HG02885 (cell line): ENCODE data around the gene SULT1A1.
"Not testable (repeated sequence)": the region's sequence is repeated elsewhere in the genome, so short reads cannot be mapped to it uniquely, and the experiment has no call there.

Experiments
- ATAC-seq: cut with Tn5 transposase; IDR thresholded peaks from one replicate; pipeline ENCODE4 v1.9.1; 2021; ENCODE audit warnings: mild to moderate bottlenecking; ENCODE audit not compliant: unreplicated experiment, poor library complexity

SULT1A1 gene

DNA sequence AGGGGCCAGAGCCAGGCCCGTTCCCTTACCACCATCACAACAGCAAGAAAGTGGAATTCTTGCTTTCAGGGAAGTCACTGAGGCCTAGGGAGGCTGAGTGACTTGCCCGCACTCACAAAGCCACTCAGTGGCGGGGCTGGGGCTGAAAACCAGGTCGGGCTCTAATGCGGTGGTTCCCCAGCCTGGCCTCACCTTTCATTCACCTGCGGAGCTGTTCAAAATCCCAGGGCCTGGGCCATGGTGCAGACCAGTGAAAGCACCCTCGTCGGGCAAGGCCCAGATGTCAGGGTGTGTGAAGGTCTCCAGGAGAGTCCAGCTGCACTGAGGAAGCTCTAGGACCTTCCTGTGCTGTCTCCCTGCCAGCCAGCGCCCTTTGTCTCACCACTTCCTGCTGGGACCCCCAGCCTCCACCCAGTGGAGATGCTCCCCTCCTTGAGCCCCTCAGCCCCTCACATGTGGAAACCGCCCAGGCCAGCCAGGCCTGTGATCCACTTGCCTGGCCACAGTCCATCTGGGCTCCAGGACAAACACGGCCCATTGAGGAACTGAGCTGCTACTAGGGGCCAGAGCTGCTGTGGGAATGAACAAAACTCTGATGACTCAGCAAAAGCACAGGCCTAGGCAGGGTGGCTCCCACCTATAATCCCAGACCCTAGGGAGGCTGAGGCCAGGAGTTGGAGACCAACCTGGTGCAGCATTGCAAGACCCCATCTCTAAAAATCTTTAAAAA lies 812 bp downstream of the SULT1A1 start:
- not testable (repeated sequence) for ATAC-seq

DNA sequence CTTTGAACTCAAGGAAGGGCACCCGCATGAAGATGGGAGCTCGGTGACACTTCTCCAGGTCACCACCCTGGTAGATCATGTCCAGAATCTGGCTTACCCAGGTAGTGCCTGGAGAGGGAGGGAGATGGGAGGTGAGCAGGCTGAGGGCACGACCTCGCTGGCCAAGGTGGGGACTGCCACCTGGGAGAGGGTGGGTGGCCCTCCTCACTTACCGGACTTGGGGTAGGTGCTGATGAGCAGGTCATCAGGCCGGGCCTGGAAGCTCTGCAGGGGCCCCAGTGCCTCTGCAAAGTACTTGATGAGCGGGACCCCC lies 1.4 kb downstream of the SULT1A1 start:
- ATAC-seq = not testable (repeated sequence)

DNA sequence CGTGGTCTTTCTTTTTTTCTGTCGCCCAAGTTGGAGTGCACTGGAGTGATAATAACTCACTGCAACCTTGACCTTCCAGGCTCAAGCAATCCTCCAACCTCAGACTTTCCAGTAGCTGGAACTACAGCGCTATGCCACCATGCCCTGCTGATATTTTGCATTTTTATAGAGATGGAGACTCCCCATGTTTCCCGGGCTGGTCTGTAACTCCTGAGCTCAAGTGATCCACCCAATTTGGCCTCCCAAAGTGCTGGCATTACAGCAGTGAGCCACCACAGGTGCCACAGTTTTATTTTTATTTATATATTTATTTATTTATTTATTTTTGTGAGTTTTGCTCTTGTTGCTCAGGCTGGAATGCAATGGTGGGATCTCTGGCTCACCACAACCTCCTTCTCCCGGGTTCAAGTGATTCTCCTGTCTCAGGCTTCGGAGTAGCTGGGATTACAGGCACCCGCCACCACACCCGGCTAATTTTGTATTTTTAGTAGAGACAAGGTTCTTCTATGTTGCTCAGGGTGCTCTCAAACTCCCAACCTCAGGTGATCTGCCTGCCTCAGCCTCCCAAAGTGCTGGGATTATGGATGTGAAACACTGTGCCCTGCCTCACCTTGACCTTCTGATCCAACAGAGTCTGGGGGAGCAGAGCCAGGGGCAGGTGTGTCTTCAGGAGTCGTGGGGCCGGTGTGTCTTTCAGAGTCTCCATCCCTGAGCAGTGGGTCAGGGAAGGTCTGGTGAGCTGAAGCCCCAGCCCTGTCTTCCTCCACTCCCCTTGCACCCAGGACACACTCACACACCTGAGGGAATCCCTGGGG lies 2.0 kb downstream of the SULT1A1 start:
- not testable (repeated sequence) for ATAC-seq

DNA sequence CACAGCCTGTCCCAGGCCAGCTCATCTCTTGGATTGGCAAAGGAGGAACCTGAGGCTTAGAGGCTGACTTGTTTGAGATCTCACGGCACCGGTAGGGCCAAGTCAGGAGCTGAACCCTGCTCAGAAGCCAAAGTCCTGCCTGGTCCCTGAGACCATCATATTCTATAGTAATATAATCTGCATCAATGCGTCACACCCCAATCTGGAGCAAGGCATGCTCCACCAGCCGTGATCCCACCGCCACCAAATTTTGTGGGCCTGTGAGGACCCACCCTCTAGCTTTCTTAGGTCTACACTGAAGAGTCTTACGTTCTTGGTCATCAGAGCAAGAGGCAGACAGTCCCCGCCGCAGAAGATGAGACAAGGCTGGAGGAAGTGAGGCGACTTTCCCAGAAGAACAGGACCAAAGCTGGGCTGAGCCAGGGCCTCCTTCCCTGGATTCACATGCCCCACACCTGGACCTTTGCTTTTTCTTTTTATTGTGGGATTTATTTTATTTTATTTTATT lies 2.7 kb downstream of the SULT1A1 start:
- no peak for ATAC-seq

DNA sequence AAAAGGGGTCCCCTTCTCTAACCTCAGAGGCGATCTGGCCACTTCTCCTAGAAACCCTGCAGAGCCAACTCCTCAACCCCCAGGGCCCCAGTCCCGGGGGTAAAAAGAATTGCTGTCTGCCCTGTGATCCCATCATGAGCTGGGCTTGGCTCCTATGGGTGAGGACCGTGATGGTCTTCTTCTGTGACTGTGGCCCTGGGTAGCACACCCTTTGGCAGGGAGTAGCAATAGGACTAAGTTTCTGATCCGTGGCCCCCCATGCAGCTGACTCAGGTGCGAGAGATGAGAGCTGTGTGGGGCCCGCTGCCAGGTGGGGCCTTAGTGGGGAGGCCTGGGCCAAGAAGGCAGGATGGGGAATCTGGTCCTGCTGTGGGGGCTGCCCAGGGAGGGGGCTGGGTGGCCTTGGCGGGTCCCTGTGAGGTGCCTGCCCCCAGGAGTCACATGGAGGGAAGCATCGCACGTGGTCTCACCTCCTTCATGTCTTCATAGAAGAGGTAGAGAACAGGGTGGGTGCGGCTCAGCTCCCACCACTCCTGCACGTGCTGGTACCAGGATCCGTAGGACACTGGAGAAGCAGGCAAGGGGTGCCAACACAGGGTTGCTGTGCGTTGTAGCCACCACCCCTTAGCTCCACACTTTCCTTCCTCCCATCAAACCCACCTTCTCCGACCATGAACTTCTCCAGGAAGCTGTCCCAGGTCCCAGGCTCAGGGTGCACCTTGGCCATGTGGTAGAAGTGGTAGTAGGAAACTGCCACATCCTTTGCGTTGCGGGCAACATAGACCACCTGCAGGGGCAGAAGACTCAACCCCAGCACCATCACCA lies 3.3 kb downstream of the SULT1A1 start:
- ATAC-seq = no peak

DNA sequence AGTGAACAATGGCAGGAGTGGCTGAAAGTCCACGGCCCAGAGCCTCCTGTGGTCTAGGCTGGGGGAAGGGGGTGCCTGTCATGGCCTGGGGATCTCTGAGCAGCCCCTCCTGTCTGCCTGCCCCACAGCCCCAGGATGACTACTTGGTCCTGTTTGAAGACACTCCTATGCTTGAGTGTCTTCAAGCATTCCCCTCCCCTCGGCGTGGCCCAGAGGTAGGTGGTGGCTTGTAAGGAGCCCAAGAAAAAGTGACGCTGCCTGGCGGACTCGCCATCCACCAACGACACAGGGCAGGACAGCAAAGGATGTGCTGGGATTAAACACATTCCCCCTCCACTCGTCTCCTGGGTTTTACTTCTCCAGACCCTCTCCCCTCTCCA lies 5.7 kb downstream of the SULT1A1 start:
- no peak for ATAC-seq

DNA sequence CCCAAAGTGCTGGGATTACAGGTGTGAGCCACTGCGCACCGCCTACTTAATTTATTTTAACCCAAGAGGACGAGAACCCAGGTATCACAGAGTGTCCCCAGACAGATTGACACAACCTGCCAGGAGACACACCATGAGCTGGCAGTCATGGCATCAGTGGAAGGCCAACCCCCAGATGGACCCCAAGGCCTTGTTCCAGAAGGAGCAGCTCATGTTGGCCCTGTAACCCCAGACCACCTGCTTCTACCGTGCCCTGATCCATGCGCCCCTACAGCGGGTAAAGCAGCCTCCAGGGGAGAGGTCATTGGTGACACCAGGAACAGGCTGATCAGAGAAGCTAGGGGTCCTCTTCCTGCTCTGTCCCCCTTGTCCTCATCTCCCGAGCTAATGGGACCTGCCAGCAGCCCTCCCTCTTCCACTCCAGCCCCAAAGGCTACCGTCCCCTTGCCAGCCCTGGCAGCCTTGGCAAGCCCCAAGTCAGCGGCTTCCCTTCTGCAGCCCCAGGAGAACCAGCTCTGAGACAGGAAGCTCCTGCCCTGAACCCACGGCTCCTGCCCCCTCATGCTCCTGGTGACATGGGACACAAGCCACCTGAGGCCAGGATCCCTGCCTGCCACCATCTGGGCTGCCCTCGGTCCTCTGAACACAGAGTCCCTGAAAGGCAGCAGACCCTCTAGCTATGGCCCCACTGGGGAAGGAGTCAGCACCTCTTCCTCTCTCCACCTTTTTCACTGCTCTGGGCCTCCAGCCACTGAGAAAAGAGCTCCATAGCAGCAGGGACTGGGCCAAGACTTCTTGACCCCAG lies 6.3 kb downstream of the SULT1A1 start:
- ATAC-seq = no peak

DNA sequence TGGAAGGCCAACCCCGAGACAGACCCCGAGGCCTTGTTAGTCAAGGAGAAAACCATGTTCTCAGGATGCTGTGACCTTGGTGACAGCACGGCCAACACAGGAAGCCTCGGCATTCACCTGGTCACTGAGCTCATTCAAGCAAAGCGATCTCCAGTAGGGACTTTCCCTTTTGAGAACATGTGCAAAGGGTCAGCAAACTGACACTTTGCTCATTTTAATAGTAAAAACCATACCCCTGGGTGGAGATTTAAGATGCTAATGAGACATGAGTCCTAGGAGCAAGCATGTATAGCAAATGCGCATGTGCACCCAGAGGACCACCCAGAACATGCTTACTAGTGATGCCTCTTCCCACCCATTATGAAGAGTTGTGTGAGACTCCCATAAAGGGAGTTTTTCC lies 7.3 kb downstream of the SULT1A1 start:
- ATAC-seq = no peak

DNA sequence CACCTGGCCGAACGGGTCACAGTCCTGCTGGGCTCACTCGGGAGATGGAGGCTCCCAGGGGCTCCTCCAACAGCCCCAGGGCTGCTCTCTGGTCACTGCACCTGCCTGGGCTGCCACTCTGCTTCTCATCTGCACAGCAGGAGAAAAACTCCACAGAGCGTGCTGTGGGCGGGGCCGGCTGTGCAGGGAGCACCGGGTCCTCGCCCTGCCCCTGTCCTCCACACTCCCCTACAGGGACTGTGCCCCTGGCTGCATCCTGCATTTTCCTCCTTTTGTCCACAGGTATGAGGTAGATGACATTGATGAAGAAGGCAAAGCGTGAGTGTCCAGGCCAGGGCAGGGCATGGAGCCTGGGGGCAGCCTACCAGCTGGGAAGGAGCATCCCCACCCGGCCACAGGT lies 7.8 kb downstream of the SULT1A1 start:
- ATAC-seq = not testable (repeated sequence)

DNA sequence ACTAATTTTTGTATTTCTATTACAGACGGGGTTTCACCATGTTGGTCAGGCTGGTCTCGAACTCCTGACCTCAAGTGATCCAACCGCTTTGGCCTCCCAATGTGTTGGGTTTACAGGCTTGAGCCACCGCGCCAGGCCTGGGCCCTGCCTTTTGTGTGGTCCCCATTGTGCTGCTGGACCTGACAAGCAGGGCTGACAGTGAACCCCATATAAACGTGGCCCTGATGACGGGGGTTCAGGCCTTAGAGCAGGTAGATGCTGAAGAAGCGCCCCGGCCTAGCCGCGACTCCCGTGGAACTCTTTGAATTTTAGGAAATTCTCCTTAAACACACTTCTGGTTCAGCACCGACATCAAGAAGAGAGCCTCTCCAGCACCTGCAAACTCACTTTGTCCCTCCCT lies 8.3 kb downstream of the SULT1A1 start:
- not testable (repeated sequence) for ATAC-seq

DNA sequence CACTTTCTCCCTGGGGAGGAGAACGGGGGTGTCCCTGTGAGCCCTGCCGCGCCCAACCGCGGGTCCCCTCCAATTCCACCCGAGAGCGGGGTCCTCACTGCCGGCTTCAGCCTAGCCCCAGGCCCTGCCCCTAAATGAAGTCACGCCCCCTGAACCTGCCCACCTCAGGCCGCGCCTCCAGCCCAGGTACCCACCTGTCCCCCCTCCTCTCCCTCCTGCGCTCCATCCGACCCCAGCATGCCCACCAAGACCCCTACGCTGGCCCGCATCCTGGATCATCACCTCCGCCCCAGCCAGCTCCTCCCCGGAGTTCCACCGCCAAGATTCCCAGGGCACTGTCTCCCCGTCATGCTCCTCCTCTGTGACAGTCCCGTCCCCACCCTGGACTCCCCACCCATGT lies 8.9 kb downstream of the SULT1A1 start:
- ATAC-seq = not testable (repeated sequence)

DNA sequence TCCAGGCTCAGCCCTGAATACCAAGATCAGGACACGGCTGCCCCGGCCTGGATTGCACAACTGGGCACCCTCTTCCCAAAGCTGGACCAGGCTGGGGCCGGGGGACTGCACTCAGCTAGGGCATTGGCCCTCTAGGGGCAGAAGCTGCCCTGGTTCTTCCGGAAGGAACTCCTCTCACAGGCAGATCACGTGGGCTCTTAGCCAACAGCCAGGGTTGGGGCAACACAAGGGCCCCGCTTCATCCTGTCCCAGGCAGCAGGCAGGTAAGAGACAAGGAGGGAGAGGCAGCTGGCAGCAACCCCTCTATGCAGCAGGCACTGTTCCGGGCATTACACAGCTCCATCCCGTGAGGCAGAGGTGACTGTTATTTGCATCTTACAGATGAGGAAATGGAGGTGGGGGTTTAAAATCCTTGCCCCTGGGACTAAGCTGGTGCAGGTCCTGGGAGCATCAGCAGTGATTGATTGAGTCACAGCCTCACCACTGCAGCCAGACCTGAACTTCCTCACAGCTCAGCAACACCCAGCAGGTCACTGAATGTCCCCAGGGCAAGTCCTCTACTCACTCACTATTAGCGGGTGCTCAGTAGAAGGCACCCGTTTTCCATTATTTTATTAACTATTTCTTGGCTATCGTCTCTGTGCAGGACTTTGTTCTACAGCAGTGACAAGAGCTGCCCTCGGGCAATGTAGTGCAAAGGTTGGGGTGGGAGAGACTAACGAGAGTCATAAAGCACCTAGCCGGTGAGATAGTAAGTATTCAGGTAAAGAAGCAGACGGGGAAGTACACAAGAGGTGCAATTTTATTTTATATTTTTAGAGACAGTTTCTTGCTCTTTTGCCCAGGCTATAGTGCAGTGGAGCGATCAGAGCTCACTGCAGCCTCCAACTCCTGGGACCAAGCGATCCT lies 10.2 kb downstream of the SULT1A1 start:
- ATAC-seq = not testable (repeated sequence)

DNA sequence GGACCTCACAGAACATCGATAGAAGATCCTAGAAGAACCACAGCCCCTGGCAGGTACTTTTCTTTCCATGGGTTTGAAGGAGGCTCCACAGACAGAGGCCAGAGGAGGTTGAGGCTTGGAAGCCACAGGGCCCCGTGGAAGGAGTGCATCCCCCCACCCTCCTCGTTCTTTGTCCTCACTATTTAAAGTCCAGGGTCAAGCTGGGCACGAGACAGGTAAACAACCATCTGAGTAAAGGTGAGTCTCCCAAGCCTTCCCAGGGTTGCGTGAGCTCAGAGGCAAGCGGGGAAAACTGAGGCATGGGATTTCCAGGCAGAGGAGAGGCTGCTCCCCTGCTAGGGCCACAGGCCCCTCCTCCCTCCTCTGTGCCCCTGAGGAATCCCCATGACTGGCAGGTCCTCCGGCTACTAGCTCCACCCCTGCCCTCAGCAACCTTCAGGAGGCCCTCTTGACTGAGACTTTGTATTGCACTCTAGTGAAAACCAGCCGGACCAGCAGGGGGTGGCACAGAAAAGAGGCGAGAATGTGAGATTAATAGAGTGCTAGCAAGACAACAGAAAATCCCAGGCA lies 12.1 kb downstream of the SULT1A1 start:
- no peak for ATAC-seq

DNA sequence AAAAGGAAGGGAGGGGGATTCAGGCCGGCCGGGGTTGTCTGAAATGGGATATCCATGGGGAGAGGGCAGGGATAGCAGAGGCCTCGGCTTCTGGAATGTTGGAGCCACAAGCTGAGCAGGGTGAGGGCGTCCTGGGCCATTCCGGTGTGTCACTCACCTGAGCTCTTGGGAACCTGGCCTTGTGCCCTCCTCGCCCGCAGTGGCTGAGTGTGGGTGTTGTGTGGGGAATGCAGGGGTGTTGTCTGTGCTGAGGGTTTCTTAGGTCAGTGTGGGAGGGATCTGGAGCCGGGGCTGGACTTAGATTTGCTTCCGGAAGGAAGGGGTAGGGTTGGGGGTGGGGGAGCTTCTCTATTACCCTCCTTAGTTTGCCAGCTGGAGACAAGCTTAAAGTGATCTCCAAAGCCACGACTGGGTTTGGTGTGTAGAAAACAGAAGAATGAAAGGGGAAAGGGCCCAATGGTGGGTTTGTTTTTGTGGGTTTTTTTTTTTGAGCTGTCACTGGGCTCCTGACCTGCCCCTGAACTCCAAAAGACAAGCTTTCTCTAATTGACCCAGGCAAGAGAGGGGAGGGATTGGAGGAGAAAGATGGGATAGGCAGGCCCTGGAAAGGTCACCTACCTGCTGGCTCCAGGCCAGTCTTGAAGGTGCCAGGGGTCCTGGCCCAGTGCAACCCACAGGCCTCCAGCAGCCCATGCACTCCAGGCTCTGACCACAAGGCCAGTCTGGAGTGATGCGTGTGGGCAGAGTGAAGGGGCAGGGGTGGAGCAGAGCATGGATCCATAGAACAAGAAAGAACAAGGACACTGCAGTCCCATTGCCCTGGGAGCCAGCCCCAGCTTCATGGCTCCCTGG lies 12.8 kb downstream of the SULT1A1 start, which contains the start of gene SULT1A2:
Gene SULT1A2, minus strand, starts transcription at position 211 of the 852 bp plus-strand sequence. CDS start 1,120 bp downstream, outside the sequence.
- ATAC-seq = no peak

DNA sequence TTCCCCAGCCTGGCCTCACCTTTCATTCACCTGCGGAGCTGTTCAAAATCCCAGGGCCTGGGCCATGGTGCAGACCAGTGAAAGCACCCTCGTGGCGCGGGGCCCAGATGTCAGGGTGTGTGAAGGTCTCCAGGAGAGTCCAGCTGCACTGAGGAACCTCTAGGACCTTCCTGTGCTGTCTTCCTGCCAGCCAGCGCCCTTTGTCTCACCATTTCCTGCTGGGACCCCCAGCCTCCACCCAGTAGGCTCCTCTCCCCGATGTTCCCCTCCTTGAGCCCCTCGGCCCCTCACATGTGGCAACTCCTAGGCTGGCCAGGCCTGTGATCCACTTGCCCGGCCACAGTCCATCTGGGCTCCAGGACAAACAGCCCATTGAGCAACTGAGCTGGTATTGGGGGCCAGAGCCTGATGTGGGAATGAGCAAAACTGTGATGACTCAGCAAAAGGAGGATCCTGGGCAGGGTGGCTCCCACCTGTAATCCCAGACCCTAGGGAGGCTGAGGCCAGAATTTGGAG lies 13.7 kb downstream of the SULT1A1 start:
- ATAC-seq = no peak

DNA sequence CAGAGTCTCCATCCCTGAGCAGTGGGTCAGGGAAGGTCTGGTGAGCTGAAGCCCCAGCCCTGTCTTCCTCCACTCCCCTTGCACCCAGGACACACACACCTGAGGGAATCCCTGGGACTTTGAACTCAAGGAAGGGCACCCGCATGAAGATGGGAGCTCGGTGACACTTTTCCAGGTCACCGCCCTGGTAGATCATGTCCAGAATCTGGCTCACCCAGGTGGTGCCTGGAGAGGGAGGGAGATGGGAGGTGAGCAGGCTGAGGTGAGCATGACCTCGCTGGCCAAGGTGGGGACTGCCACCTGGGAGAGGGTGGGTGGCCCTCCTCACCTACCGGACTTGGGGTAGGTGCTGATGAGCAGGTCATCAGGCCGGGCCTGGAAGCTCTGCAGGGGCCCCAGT lies 14.4 kb downstream of the SULT1A1 start:
- not testable (repeated sequence) for ATAC-seq

DNA sequence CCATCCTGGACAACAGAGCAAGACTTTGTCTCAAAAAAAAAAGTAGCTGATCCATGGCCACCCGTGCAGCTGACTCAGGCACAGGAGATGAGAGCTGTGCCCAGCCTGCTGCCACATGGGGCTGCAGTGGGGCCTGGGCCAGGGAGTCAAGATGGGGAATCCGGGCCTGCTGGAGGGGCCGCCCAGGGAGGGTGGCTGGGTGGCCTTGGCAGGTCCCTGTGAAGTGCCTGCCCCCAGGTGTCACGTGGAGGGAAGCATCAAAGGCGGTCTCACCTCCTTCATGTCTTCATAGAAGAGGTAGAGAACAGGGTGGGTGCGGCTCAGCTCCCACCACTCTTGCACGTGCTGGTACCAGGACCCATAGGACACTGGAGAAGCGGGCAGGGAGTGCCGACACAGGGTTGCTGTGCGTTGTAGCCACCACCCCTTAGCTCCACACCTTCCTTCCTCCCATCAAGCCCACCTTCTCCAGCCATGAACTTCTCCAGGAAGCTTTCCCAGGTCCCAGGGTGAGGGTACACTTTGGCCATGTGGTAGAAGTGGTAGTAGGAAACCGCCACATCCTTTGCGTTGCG lies 16.8 kb downstream of the SULT1A1 start:
- no peak for ATAC-seq
